HepG2 (cell line): Measurements from ENCODE around the gene GHRL. TPM values are rescaled to one million over a fixed set of nuclear protein-coding genes. Genes with fewer than 3 reads are reported as not detected.

Source experiments
- RXRB ChIP-seq: IDR thresholded peaks from 2 replicates; pipeline ENCODE4 v1.6.1; 2016; ENCODE audit warnings: borderline replicate concordance, missing genetic modification reagents, missing compliant biosample characterization
- SP4 ChIP-seq: sonication (generic); formaldehyde crosslinking; IDR thresholded peaks from 2 replicates; pipeline ENCODE4 v1.8.1; 2023; ENCODE audit warnings: mild to moderate bottlenecking, missing genetic modification reagents
- SP5 ChIP-seq: IDR thresholded peaks from 2 replicates; pipeline ENCODE4 v1.6.1; 2016; ENCODE audit warnings: low read depth, borderline replicate concordance
- ZFY ChIP-seq: sonication (generic); formaldehyde crosslinking; IDR thresholded peaks from 2 replicates; pipeline ENCODE4 v1.4.0; 2020; ENCODE audit warnings: missing genetic modification reagents
- ZIK1 ChIP-seq: sonication (generic); formaldehyde crosslinking; IDR thresholded peaks from 2 replicates; pipeline ENCODE4 v1.5.0; 2020; ENCODE audit warnings: mild to moderate bottlenecking, low read depth, missing genetic modification reagents, borderline replicate concordance
- ZNF160 ChIP-seq: sonication (generic); formaldehyde crosslinking; IDR thresholded peaks from 2 replicates; pipeline ENCODE4 v1.8.0; 2022; ENCODE audit warnings: mild to moderate bottlenecking, inconsistent platforms, missing genetic modification reagents
- ZNF205 ChIP-seq: IDR thresholded peaks from 2 replicates; pipeline ENCODE4 v1.6.1; 2018; ENCODE audit warnings: missing biosample characterization, missing genetic modification reagents
- ZNF546 ChIP-seq: sonication (generic); formaldehyde crosslinking; conservative IDR thresholded peaks from 2 replicates; pipeline ENCODE4 v1.8.1; 2023; ENCODE audit warnings: mild to moderate bottlenecking, missing genetic modification reagents
- ZNF761 ChIP-seq: sonication (generic); formaldehyde crosslinking; conservative IDR thresholded peaks from 2 replicates; pipeline ENCODE4 v1.4.0; 2020; ENCODE audit warnings: mild to moderate bottlenecking, missing genetic modification reagents
- polyA plus RNA-seq, 8 experiments: library from polyadenylated mRNA; depleted of rRNA in 3 of 8; stranded (reverse) in 7 of 8; unstranded in 1 of 8; fragments of >200 nt; fragmentation: Illumina TruSeq in 4 of 8; extraction: Trizol in 4 of 8; gene quantifications; 2 replicates each; pipeline versions ENCODE4 v1.2.1 to v1.2.3, GENCODE V29; 2011 to 2016; ENCODE audit warnings: low read depth in 4 of 8, missing spikeins in 1 of 8, mixed read lengths in 1 of 8; ENCODE audit not compliant: insufficient read depth in 1 of 8
- total RNA-seq, 5 experiments: library from RNA; depleted of rRNA; stranded (reverse); fragments of >200 nt; fragmentation: Illumina TruSeq; extraction: Trizol; gene quantifications; 2 replicates each; pipeline ENCODE4 v1.2.3, GENCODE V29; 2016; ENCODE audit warnings: low read depth in 1 of 5
- TF ChIP-seq, protein P1 (sequence below): sonication (generic); formaldehyde crosslinking; IDR thresholded peaks from 2 replicates; pipeline ENCODE4 v1.4.0; 2020; ENCODE audit warnings: missing genetic modification reagents, borderline replicate concordance
- TF ChIP-seq, protein P2 (sequence below): sonication (generic); formaldehyde crosslinking; IDR thresholded peaks from 2 replicates; pipeline ENCODE4 v1.4.0; 2020; ENCODE audit warnings: low read depth, mild to moderate bottlenecking, missing genetic modification reagents
- TF ChIP-seq, protein P3 (sequence below): IDR thresholded peaks from 2 replicates; pipeline ENCODE4 v1.6.1; 2016; ENCODE audit warnings: missing biosample characterization, missing genetic modification reagents, low read depth
- TF ChIP-seq, protein P4 (sequence below): sonication (generic); formaldehyde crosslinking; IDR thresholded peaks from 2 replicates; pipeline ENCODE4 v1.4.0; 2020; ENCODE audit warnings: missing genetic modification reagents

Gene GHRL
- total and polyA plus RNA-seq, 2 of the 13 experiments (the other 11 are each of a cell fraction or from before 2014, with no cell fraction given): 0.09 TPM; not detected in 1

DNA sequence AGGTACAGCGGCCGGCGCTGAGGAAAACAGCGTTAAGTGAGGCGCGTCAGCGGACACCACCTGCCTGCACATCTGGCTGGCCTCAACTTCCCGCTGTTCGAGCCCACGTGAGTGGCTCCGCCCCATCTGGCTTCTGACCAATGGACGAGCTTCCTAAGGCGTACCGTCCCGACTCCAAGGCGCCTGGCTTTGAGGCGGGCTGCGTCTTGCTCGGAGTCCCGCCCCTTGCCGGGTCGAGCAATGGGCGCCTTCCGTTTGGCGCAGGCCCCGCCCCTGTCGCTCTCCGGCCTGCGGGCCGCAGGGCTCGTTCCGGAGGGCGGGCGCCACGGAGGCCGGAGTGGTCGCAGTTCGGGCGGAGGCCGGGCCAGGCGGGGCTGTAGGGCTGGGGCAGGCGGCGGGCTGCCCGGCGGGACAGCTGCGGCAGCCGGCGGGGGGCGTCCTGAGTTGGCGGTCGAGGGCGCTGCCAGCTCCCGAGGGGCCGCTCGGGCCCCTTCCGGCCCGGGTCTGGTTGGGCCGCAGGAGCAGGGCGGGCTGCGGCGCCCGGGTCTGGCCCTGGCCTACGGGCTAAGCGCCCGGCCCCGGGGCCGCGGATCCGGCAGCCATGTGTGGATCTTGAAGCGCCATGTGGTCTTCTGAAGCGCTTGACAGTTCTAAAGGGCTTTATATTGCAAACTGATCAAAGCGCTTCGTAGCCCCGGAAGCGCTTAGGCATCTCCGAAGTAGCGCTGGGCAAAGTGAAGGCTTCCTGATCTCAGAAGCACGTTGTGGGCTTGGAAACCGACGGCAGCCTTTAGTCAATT lies 44.4 kb downstream of the GHRL start, which contains the start of gene TATDN2 (continued):
- peak; percentile 53; the same call in 1 of the 2 replicates for TF ChIP-seq ZIK1
- TF ChIP-seq, protein P1, sequence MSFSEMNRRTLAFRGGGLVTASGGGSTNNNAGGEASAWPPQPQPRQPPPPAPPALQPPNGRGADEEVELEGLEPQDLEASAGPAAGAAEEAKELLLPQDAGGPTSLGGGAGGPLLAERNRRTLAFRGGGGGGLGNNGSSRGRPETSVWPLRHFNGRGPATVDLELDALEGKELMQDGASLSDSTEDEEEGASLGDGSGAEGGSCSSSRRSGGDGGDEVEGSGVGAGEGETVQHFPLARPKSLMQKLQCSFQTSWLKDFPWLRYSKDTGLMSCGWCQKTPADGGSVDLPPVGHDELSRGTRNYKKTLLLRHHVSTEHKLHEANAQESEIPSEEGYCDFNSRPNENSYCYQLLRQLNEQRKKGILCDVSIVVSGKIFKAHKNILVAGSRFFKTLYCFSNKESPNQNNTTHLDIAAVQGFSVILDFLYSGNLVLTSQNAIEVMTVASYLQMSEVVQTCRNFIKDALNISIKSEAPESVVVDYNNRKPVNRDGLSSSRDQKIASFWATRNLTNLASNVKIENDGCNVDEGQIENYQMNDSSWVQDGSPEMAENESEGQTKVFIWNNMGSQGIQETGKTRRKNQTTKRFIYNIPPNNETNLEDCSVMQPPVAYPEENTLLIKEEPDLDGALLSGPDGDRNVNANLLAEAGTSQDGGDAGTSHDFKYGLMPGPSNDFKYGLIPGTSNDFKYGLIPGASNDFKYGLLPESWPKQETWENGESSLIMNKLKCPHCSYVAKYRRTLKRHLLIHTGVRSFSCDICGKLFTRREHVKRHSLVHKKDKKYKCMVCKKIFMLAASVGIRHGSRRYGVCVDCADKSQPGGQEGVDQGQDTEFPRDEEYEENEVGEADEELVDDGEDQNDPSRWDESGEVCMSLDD (CRISPR knock-in tag): 0 out of 2 replicates have a peak, but pooled peaks have one; percentile 39
- TF ChIP-seq, protein P2, sequence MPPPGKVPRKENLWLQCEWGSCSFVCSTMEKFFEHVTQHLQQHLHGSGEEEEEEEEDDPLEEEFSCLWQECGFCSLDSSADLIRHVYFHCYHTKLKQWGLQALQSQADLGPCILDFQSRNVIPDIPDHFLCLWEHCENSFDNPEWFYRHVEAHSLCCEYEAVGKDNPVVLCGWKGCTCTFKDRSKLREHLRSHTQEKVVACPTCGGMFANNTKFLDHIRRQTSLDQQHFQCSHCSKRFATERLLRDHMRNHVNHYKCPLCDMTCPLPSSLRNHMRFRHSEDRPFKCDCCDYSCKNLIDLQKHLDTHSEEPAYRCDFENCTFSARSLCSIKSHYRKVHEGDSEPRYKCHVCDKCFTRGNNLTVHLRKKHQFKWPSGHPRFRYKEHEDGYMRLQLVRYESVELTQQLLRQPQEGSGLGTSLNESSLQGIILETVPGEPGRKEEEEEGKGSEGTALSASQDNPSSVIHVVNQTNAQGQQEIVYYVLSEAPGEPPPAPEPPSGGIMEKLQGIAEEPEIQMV (CRISPR knock-in tag): peak; percentile 64; the same call in 1 of the 2 replicates
- no peak for TF ChIP-seq ZNF546 (CRISPR knock-in tag)
- TF ChIP-seq ZFY (CRISPR knock-in tag): peak; percentile 95
- TF ChIP-seq, protein P3, sequence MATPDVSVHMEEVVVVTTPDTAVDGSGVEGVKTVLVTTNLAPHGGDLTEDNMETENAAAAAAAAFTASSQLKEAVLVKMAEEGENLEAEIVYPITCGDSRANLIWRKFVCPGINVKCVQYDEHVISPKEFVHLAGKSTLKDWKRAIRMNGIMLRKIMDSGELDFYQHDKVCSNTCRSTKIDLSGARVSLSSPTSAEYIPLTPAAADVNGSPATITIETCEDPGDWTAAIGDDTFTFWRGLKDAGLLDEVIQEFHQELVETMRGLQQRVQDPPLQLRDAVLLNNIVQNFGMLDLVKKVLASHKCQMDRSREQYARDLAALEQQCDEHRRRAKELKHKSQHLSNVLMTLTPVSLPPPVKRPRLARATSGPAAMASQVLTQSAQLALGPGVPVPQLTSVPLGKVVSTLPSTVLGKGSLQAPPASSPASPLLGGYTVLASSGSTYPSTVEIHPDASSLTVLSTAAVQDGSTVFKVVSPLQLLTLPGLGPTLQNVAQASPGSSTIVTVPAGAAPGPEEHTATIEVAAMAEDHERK (CRISPR knock-in tag): 0 out of 2 replicates have a peak, but pooled peaks have one; percentile 37
- peak; percentile 95 for TF ChIP-seq ZNF761 (CRISPR knock-in tag)
- peak; percentile 97 for TF ChIP-seq SP4 (CRISPR knock-in tag)
- TF ChIP-seq ZNF205: 0 out of 2 replicates have a peak, but pooled peaks have one; percentile 36
- TF ChIP-seq SP5 (CRISPR knock-in tag): peak; percentile 89
- TF ChIP-seq, protein P4, sequence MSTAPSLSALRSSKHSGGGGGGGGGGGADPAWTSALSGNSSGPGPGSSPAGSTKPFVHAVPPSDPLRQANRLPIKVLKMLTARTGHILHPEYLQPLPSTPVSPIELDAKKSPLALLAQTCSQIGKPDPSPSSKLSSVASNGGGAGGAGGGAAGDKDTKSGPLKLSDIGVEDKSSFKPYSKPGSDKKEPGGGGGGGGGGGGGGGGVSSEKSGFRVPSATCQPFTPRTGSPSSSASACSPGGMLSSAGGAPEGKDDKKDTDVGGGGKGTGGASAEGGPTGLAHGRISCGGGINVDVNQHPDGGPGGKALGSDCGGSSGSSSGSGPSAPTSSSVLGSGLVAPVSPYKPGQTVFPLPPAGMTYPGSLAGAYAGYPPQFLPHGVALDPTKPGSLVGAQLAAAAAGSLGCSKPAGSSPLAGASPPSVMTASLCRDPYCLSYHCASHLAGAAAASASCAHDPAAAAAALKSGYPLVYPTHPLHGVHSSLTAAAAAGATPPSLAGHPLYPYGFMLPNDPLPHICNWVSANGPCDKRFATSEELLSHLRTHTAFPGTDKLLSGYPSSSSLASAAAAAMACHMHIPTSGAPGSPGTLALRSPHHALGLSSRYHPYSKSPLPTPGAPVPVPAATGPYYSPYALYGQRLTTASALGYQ (CRISPR knock-in tag): no peak
- no peak; the same call in 1 of the 2 replicates for TF ChIP-seq RXRB (CRISPR knock-in tag)
- no peak for TF ChIP-seq ZNF160 (CRISPR knock-in tag)
